ENCODE measurements around the gene THTPA. TPM values are rescaled to one million over a fixed set of nuclear protein-coding genes. Genes with fewer than 3 reads are reported as not detected.

The THTPA gene, protein sequence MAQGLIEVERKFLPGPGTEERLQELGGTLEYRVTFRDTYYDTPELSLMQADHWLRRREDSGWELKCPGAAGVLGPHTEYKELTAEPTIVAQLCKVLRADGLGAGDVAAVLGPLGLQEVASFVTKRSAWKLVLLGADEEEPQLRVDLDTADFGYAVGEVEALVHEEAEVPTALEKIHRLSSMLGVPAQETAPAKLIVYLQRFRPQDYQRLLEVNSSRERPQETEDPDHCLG
- 17.4 and 25.6 TPM in 2 replicates for total RNA-seq (2014; rRNA removed)
- polyA plus RNA-seq (2012), result 14.4 TPM

DNA sequence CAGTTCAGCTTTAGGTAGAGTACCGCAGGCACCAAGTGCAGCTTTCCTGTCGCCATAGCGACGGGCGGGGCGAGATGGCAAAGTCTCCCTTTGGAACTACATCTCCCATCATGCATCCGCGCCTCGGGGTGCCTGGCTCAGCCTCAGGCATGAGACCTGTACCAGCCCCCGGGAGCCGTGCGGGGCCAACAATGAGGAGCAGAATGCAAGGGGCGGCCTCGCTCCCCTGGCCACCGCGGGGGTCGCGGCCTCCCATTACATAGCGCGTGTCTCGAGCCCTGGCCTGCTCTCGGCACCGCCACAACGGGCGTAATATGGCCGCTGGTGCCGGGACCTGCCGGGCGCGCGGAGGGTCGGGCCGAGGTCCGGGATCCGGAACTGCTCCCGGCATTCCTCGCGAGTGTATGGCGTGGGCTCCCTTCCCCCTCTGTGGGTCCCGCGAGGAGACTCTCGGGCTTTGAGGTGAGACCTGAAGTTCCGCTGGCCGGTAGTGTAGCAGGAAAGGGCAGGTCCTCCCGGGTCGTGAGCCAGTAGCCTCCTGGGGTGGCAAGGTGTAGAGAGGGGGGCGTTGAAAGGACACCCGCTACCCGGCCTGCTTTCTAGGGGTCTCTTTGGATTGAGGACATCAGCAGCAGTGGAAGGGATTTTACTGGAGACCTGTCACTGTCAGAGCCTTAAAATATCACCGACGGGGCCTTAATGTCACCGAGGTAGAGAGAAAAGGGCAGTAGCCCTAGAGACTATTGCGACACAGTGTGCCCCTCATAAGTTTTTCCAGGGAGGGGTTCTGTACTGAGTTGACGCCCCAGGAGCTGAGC lies at the start of gene THTPA:
Gene THTPA, plus strand, starts transcription at position 390 of the 818 bp plus-strand sequence. CDS start 487 bp downstream, outside the sequence.
- DNase-seq (ENCODE audit: low read depth), result peak; percentile 88

DNA sequence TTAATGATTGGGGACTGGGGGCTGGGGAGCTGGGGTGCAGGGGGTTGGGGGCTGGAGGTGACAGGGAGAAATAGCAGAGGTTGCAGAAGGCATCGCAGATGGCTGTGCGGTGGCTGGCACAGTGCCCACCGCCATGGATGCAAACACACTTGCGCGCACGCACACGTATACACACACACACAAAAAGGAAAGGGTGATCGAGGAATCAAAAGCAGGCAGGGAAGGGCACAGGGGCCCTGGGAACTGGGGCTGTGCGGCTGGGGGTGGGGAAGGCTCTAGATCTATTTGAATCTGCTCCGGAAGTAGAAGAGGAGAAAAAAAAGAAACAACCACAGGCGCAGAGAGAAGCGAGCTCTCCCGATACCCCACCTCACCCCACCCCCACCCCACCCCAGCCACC lies 43.9 kb upstream of the THTPA start:
- DNase-seq (ENCODE audit: low read depth), result no peak

DNA sequence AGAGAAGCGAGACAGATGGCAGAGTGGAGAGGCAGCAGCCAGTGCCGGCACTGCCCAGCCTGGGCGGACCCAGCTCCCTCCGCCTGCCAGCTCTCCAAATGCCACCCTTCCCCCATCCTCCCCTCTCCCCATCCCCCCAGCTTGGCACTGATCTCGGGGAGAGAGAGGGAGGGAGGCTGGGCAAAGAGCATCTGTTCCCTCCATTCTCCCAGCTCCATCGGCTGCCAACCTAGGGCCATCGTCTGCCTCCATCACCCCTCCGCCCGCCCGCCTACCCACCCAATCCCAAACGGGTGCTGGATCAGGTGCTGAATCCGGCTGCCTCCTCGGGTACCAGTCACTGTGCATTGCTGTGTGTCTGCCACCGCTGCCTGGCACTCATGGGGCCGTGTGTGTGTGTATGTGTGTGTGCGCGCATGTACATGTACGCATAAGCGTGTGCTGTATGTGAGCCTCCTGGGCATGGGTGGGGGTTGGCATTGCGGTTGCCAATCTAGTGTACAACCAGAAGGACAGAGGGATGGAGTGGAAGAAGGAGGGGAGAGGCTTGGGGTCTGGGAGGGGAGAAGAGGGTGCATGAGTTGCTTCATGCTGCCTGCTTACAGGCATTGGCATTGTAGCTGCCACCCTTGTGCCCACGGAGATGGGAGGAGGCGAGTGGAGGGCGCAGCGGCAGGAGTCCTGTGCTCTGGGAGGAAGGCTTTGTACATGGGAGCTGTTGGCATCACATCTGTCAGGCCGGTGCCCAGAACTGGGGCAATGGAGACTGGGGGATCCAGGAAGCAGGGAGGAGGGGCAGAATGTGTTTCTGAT lies 42.9 kb upstream of the THTPA start:
- DNase-seq (ENCODE audit: low read depth), result no peak

DNA sequence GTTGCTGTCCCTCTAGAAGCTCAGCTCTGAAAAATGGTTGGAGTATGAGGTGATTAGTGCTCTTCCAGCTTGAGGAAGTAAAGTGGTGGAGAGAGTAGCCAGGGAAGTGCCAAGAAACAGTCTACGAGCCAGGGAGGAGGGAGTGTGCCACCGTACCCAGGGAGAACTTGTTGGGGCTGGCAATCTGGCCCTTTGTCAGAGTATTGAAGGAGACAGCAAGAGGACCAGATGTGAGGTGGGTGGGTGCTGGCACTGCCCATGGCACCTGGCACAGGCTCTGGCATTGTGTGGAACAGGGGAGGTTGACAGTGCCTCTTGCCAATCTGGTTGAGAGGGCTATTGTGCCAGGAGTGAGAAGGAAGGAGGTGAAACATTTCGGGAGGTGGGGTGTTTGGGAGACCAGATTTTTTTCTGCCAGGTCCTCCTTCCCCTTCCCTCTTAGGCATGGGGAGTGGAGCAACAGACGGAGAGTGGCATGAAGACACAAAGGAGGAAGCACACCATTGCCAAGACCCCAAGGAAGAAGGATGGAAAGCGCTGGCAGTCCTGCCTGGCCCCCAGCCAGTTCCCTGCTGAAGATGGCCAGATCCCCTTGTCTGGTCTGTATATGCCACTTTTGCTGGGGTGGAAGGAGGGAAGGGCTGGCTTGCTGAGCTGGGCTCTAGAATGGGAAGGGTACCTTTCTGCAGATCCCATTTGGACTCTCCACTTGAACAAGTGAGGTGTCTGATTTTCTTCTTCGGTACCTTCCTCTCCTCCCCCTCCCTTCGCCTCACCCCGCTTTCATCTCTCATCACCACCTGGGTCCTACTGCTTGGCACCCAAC lies 42.0 kb upstream of the THTPA start:
- no peak for DNase-seq (ENCODE audit: low read depth)

DNA sequence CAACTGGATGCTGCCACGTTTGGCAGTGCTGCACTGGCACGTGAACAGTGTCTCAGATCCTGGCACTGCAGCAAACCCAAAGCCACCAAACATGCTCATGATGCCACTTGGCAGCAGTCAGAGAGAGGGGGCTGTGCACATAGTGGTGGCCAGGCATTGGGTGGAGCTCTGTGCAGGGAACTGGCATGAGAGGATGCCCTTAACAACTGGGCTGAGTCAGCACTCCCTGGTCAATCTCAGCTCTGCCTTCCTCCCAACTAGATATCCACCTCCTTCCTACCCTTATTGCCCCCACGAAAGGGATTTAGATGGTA lies 41.5 kb upstream of the THTPA start:
- DNase-seq (ENCODE audit: low read depth), result no peak

DNA sequence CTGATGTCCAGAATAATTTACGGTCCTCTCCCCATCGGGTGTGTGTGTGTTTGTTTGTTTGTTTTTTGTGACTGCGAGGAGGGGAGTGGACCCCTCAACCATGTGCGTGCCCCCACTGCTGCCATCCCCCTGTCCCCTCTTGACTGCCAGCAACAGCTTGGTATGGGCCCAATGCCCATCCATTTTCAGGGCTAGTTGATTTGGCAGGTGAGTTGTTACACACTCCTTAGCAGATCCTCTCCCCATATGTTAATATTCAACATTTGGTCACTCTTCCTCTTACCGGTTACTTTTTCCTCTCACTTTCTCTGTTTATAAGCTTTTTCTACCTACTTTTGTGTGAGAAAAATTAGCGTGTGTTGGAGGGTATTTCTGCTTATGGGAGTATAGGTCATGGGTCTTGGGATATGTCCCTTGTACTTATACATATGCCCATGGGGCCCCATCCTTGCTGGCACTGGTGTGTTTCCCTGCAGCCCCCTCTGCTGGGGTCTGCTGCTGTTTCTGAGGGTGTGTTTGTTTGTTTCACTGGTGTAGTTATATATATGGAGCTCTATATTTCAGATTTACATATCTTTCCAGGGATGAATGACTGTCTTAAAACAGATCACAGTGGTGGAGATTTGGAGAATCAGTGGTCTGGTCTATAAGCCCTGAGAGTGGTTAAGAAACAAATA lies 38.3 kb upstream of the THTPA start:
- no peak for DNase-seq (ENCODE audit: low read depth)

DNA sequence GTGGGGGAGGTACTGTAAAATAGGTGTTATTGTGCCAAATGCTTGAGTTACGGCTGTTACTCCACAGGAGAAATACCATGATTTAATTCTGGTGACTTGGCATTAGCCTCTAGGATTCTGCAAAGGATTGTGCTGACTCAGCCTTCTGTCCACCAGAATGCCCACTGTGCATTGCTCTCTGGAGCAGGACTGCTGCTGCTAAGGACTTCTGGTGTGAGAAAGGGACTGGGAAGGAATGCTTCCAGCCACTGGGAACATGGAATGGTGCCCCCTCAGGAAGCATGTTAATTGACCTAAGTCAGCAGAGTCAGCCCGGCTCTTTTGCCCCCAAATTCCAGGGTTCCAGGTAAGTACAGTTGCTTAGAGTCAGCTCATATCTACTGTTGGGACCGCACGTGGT lies 37.4 kb upstream of the THTPA start:
- no peak for DNase-seq (ENCODE audit: low read depth)

DNA sequence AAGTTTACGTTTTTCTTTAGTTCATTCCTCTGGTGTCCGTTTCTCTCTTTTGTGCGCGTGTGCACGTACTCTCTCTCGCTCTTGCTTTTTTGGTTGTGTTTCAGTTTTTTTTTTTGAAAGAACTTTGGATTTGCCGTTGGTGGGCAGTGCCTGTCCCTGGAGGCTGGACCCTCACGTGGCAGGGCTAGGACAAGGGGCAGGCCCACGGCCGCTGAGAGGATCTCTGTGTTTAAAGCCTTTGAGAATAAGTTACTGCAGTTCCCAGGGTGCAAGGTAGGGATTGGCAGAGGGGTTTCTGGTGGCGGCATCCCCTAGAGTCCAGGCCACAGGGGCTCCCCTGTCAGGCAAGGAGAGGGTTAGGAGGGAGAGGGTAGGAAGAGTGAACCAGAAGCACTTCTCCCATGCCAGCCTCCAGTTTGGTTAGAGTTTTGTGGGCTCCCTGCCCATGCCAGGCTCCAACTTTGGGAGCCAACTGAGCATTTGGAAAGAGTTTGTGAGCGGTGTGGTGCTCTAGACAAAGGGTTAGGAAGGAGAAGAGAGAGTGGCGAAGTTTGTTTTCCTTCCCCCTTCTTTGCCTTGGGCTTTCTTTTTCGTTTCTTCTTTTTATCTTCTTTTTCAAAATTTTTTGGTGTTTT lies 35.1 kb upstream of the THTPA start:
- DNase-seq (ENCODE audit: low read depth), result no peak

DNA sequence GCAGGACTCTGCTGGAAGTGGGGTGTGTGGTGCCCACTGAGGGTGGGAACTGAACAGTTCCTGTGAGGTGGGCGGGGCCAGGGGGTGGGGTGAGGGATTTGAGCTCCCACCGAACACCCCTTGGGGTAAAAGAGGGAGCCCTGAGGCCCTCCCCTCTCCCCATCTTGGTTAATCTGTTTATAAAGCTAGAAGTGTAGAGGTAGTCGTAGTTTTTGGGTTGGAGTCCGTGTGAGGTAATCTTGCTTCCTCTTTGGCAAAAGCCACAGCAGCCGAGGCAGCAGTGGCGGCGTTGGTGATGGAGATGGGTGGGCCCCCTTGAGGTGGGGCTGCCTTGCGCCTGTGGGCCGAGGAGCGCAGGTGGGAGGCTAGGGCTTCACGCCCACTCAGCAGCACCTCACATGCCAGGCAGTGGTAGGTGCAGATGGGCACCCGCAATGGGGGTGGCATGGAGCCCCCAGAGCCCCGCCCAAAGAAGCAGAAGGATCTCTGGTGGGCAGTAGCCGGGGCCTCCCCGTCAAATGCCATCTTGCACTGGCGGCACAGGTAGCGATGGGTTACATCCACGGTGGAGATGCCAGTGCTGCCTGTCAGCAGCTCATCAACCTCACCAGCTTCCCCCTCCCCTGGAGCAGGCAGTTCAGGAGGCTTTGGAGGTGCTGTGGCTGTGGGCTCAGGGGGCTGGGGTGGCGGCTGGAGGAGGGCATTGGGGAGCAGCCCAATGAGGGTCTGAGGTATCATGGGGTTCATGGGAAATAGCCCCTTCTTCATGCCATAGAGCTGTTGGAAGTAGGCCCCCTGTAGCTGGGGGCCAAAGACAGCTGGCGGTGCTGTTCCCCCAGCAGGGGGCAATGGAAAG lies 34.1 kb upstream of the THTPA start:
- no peak for DNase-seq (ENCODE audit: low read depth)

DNA sequence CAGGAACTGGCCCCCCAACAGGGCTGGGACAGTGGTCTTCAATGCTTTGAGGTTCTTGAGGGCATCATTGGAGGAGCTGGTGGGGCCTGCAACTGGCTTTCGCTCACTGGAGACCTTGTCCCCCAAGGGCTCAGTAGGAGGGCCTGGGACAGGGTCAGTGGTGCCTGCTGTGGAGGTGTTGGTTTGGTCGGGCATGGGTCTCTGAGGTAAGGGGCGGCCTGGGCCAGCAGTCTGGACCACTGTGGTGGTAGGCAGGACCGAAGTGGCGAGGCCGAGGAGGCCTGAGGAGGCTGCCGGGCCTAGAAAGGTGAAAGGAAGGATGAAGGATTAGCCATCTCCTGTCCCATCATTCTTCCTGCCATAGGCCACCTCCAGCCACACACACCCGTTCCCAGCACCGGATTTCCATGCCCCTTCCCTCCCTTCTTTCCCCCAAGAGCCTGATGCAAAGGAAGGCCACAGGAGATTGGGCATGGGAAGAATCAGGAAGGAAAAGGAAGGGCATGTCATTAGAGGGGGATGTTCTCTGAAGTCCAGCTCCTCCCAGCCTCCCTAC lies 33.4 kb upstream of the THTPA start:
- no peak for DNase-seq (ENCODE audit: low read depth)

DNA sequence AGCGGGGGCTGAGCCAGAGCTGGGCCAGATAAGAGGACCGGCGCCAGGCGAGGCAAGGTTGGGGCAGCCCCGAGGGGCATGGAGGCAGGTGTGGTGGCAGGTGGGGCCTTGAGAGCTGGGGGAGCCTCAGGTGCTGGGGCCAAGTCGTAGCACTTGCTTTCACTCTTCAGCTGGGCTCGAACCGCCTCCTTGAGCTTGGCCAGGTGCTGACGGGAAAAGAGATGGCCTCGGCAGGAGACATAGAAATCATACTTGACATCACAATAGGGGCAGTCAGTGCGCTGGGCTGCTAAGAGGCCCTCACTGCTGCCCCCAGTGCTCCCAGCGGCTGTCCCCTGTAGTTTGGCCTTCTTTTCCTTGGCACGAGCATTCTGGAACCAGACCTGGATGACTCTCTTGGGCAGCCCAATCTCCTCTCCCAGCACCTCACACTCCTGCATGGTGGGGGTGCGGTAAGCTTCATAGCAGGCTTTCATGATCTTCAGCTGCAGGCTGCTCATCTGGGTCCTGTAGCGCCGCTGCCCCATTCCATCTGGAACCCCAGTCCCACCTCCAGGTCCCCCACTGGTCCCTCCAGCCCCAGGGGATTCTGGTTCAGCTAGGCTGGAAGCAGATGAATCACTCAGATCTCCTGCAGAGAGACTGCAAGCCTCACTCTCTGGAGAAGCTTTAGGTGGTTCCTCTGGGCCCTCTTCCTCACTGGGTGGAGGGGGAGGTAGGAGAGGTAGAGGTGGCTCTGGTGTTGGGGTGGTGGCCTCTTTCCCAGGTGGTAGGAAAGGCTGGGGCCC lies 32.6 kb upstream of the THTPA start:
- DNase-seq (ENCODE audit: low read depth), result no peak

DNA sequence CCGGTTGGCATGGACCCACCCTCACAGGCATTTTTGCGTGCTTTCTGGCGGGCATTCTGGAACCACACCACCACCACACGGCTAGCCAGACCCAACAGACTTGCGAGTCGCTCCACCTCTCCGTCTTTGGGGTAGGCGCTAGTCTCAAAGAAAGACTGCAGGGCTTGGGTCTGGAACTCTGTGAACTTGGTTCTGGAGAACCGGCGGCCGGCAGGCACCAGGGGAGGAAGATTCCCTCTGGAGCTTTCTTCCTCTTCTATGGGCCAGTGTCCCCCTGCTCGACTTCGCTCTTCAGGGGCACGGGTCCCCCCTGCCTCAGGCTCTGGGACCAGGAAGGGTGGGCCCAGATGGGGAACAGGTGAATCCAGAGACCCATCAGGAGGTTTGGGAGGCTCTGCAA lies 31.1 kb upstream of the THTPA start:
- DNase-seq (ENCODE audit: low read depth), result no peak

DNA sequence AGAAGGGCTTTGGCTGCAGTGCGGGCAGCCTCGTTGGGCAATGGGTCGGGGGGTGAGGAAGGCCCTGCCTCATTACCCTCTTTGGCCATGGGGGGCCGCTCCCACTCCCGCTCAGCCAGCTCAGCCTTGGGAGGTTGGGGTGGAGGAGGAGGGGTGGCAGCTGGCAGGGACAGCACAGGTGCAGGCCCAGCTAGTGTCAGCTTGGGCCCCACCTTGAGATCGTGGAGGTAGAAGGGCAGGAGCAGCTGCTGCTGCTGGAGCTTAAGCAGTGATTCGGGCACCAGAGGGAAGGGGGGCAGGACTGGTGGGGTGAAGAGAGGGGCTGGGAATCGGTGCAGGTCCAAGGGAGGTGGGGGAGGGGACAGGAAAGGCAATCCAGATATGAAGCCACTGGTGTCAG lies 30.5 kb upstream of the THTPA start:
- DNase-seq (ENCODE audit: low read depth), result no peak

DNA sequence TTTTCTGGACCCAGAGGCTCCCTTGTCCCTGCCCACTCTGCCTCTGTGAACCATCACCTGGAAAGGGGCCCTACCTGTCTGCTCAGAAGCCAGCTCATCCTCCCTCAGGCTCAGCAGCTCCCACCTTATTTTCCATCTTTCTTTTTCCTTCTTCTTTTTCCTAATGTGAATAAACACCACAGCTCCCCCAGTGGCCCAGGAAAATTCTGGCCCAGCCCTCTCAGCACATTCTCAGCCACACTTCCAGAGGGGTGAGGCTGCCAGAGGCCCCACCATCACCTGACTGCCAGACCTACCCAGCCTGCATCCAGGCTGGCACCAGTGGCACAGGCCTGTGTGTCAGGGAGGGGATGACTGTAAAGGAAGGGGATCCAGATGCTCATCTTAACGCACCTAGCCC lies 27.5 kb upstream of the THTPA start:
- DNase-seq (ENCODE audit: low read depth), result no peak

DNA sequence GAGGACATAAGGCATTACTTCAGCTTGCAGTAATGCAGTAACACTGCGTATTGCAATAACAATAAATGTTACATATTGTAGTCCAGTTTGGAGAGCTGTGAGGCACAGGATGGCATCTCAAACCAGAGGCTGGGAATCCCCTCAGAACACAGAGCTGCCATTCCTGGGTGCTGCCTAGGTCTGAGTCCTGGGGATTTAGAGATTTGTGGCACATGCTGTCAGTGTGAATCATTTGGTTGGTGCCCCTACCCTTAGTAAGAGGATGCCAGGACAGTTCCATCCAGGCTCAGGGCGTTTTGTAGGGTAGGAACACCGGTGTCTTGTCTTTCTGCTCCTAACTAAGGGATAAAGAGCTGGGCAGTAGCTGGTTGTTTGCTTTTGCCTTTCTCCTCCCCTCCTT lies 27.1 kb upstream of the THTPA start:
- no peak for DNase-seq (ENCODE audit: low read depth)

DNA sequence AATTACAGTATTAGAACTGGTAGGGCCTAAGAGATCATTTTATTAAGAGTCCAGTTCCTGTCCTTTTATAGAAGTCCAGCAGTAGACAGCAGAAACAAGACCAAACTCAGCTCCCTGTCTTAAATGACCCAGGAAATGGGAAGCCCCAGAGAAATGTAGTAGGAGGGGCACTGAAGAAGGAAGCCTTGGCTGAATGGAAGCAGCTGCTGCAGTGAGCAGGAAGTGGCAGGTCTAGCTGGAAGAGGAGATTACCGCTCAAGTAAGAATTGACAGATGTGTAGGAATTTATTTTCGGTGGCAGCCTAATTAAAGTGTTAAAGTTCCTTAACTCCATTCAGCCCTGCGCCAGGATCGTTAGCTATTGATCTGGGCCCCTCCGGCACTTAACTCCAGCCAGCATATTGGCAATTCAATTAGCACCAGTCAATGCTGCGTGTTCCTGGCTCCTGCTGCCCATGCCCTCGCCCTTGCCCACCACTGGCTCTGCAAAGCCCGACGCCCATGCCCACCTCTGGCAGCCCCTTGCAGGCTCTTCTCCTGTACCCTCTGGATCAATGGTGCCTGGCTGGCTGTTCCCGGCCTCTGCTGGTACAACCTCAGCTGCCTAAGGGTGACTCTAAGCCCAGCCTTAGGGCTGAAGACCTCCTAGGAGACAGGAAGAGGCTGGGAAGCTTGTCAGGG lies 25.6 kb upstream of the THTPA start:
- DNase-seq (ENCODE audit: low read depth), result no peak

DNA sequence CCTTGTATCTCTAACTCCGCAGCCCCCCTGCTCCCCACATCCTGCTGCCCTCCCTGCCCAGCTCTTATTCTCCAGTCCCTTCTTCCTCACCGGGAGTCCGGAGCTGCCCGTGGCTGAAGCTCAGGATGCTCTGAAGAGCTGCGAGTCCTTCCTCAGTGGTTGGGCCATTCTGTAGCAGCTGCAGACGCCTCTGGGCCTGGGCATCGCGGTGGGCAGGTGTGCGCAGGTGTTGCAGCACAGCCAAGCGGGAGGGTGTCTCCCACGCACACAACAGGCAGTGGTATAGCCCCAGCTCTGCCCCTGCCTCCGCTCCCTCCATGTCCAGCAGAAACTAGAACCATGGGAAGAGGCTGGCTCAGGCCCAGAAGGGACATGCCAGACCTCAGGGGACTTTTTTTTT lies 24.7 kb upstream of the THTPA start:
- no peak for DNase-seq (ENCODE audit: low read depth)

DNA sequence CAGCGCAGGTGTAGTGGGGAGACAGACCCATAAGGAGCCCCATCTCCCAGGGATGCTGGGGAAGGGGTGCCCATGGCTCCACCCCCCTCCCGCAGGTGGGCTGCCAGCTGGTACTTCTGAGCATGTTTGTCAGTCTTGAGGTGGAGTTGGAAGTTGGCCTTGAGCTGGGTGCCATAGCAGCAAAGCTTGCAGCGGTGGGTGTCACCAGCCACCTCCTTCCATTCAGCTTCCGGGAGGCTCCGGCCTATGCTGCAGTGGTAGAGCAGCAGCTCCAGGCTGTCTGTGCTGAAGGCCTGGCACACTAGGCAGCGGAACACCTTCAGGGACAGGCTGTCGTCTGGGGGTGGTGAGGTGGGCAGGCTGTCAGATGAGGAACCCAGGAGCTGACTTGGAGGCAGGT lies 23.4 kb upstream of the THTPA start:
- no peak for DNase-seq (ENCODE audit: low read depth)
